Lung (tissue), 12 donors: ENCODE data around the gene CEP83. TPM values are rescaled to one million over a fixed set of nuclear protein-coding genes. Genes with fewer than 3 reads are reported as not detected.

Source experiments
- ATAC-seq: fragments of 200-7000 bp; cut with Tn5 transposase; one replicate; pipeline ENCODE4 v1.9.1; 2020; ENCODE audit warnings: moderate number of reproducible peaks; ENCODE audit not compliant: insufficient read depth, low FRiP score
- DNase-seq, 3 donors: peaks; one replicate each; pipeline ENCODE4 v3.0.0-alpha.2; 2013 to 2017
- H3K27ac ChIP-seq, 2 donors: one replicate each; pipeline ENCODE4 v1.5.1; 2013; ENCODE audit warnings: mild to moderate bottlenecking in 2 of 2, moderate library complexity in 2 of 2, control low read depth in 1 of 2, inconsistent platforms in 1 of 2, low read depth in 1 of 2, low read length in 1 of 2
- H3K27me3 ChIP-seq, 3 donors: one replicate each; pipeline ENCODE4 v1.5.1; 2013; ENCODE audit warnings: low read length in 2 of 3; ENCODE audit not compliant: control insufficient read depth in 3 of 3, insufficient read depth in 3 of 3
- H3K36me3 ChIP-seq, 4 donors: one replicate each; pipeline ENCODE4 v1.5.1; 2013; ENCODE audit warnings: low read length in 4 of 4, mild to moderate bottlenecking in 1 of 4, moderate library complexity in 1 of 4; ENCODE audit not compliant: control insufficient read depth in 4 of 4, insufficient read depth in 4 of 4
- H3K4me1 ChIP-seq, 5 donors: one replicate each; pipeline ENCODE4 v1.5.1; 2013; ENCODE audit warnings: low read length in 5 of 5, mild to moderate bottlenecking in 2 of 5, moderate library complexity in 1 of 5; ENCODE audit not compliant: control insufficient read depth in 5 of 5, insufficient read depth in 5 of 5
- H3K4me3 ChIP-seq: one replicate; pipeline ENCODE4 v1.5.1; 2013; ENCODE audit warnings: mild to moderate bottlenecking, control low read depth, moderate library complexity
- H3K9ac ChIP-seq, 2 donors: one replicate each; pipeline ENCODE4 v1.5.1; 2013; ENCODE audit warnings: low read length in 2 of 2, control low read depth in 1 of 2; ENCODE audit not compliant: insufficient read depth in 1 of 2
- H3K9me3 ChIP-seq, 4 donors: one replicate each; pipeline ENCODE4 v1.5.1; 2013; ENCODE audit warnings: low read length in 3 of 4, mild to moderate bottlenecking in 1 of 4, moderate library complexity in 1 of 4; ENCODE audit not compliant: control insufficient read depth in 4 of 4, insufficient read depth in 3 of 4
- CTCF ChIP-seq: IDR thresholded peaks from 2 replicates; pipeline ENCODE4 v1.5.1; 2012; ENCODE audit warnings: mild to moderate bottlenecking; ENCODE audit errors: control extremely low read depth, extremely low read depth
- WGBS, 2 donors: extraction: QIAGEN DNeasy Blood & Tissue Kit; methylation state at CpG; one replicate each; pipeline ENCODE4 v1.1.7; 2013; 5-methylcytosine and 5-hydroxymethylcytosine counted together
- polyA plus RNA-seq, 2 donors: library from polyadenylated mRNA; stranded (reverse); fragments of 200-250 nt; gene quantifications; one replicate each; pipeline ENCODE4 v1.2.1, GENCODE V29; 2013
- total RNA-seq, 2 donors: library from RNA; depleted of rRNA in 1 of 2; stranded (reverse); fragments of >200 nt in 1 of 2; gene quantifications; one replicate each; pipeline ENCODE4 v1.2.1, GENCODE V29; 2014 to 2021
- donor health status: control.
- donor health status: control.
- donor health status: Bipolar disorder and iron deficiency.
- donor health status: healthy.
- donor health status: DM: yes; HTN: yes; CAD: no.

The CEP83 gene
- total and polyA plus RNA-seq, 4 donors = 5.2 to 43.6 (median 20.1) TPM

GRCh38 chr12:94386422-94386821 lies 73.2 kb downstream of the CEP83 start:
- Histone ChIP-seq H3K36me3 (peaks cover 5 to 14% (median 8%) of the 10 kb centered on the region in 4 donors), H3K4me1 (peaks cover 0 to 4% (median 0%) of the 10 kb centered on the region in 5 donors), H3K4me3 (no peak overlapping the region), H3K27ac (no peak overlapping the region), H3K27me3 (no peaks in the 10 kb centered on the region), H3K9ac (no peak overlapping the region), H3K9me3 (peaks cover 4 to 10% (median 5%) of the 10 kb centered on the region in 4 donors)
- WGBS, 2 donors = 77 to 97% methylated on average over 1 of the region's 1 CpG
- ATAC-seq (no peak), DNase-seq (peak in 1 of 3 donors; percentile 16)
- no peak for TF ChIP-seq CTCF

DNA sequence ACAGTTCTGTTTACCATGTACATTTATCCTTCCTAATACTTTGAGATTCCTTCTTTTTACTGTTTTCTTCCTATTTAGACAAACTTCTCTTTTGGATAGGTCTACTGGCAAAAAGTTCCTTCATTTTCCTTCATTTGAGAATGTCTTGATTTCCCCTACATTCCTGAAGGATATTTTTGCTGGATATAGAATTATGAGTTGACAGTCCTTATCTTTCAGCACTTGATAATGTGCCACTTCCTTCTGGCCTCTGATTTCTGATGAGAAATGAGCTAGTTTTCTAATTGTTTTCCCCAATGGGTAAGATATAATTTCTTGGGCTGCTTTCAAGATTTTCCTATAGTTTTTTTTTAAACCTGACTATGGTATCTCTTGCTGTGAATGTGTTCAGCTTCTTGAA lies 75.6 kb downstream of the CEP83 start:
- Histone ChIP-seq H3K9me3 (peaks cover 4 to 10% (median 5%) of the 10 kb centered on the region in 4 donors), H3K9ac (no peak overlapping the region), H3K4me1 (peaks cover 0 to 4% (median 0%) of the 10 kb centered on the region in 5 donors), H3K4me3 (no peak overlapping the region), H3K27me3 (no peaks in the 10 kb centered on the region), H3K36me3 (peaks cover 5 to 14% (median 8%) of the 10 kb centered on the region in 4 donors), H3K27ac (no peak overlapping the region)
- ATAC-seq (no peak), DNase-seq (no peak)
- TF ChIP-seq CTCF = no peak

- no peak for TF ChIP-seq CTCF
- peaks cover 5 to 14% (median 9%) of the 10 kb centered on the region in 4 donors for H3K36me3 ChIP-seq
- H3K4me3 ChIP-seq = no peak overlapping the region
- no peak for ATAC-seq
- 67 to 80% methylated on average over 2 of the region's 2 CpGs for WGBS, 2 donors
- no peak for DNase-seq
- no peak overlapping the region for H3K27ac ChIP-seq
- no peak overlapping the region for H3K9ac ChIP-seq
- peaks cover 4 to 10% (median 5%) of the 10 kb centered on the region in 4 donors for H3K9me3 ChIP-seq
- no peaks in the 10 kb centered on the region for H3K27me3 ChIP-seq
- H3K4me1 ChIP-seq = no peaks in the 10 kb centered on the region
These were observed 79.2 kb downstream of the CEP83 start for GRCh38 chr12:94380507-94380906.

GRCh38 chr12:94379479-94380113 lies 80.1 kb downstream of the CEP83 start:
- 84 to 87% methylated on average over 3 of the region's 3 CpGs for WGBS, 2 donors
- no peak for ATAC-seq

More at GRCh38 chr12:94379479-94380113, 80.1 kb downstream of the CEP83 start:
- Histone ChIP-seq H3K9ac (no peak overlapping the region), H3K4me1 (no peaks in the 10 kb centered on the region), H3K27ac (no peak overlapping the region), H3K27me3 (no peaks in the 10 kb centered on the region), H3K4me3 (no peak overlapping the region), H3K9me3 (peaks cover 0 to 5% (median 2%) of the 10 kb centered on the region in 4 donors), H3K36me3 (peaks cover 0 to 7% (median 4%) of the 10 kb centered on the region in 4 donors)
- TF ChIP-seq CTCF = no peak
- DNase-seq = no peak
